Left cardiac atrium (tissue), 4 donors: ENCODE results near the gene C1orf174. TPM values are rescaled to one million over a fixed set of nuclear protein-coding genes. Genes with fewer than 3 reads are reported as not detected.
A peak's percentile ranks its signal among the peaks of the same experiment; 100 is the strongest.
"Not testable (repeated sequence)": the region's sequence is repeated elsewhere in the genome, so short reads cannot be mapped to it uniquely, and the experiment has no call there.

ENCODE experiments used
- ATAC-seq, 2 donors: fragments of 200-7000 bp; cut with Tn5 transposase; one replicate each; pipeline ENCODE4 v1.9.1; 2020; ENCODE audit warnings: mild to moderate bottlenecking in 2 of 2, moderate library complexity in 2 of 2
- DNase-seq: peaks from one replicate; pipeline ENCODE4 v3.0.0-alpha.2; 2020
- intact Hi-C, 2 donors: fragments of 100-400 bp; cut with DNase I; formaldehyde crosslinking; loops; one replicate each; pipeline versions ENCODE4 v1.14.1 to v1.15.1; 2022 to 2023
- total RNA-seq, 2 donors: library from RNA; stranded (reverse); fragmentation: NEBNext Ultra II Directional; extraction: Animal tissue kit (Norgen Biotek cat#: 25700); gene quantifications; one replicate each; pipeline ENCODE4 v1.2.1, GENCODE V29; 2021
- donor health status: DM: no; HTN: yes; CAD: no.
- donor health status: DM: no; HTN: yes; CAD: no; lungs with severe emphysema.
- donor health status: DM: yes; HTN: yes; CAD: no.
- donor health status: Dilated cardiomyopathy.

The C1orf174 gene
- total RNA-seq, 2 donors from 2014 or later, result 13.2 to 14.0 TPM

- DNase-seq (no peak), ATAC-seq (no peak)
- intact Hi-C loops, result no loop called here
Observed at GRCh38 chr1:3929126-3929525, 29.1 kb upstream of the C1orf174 start.

DNA sequence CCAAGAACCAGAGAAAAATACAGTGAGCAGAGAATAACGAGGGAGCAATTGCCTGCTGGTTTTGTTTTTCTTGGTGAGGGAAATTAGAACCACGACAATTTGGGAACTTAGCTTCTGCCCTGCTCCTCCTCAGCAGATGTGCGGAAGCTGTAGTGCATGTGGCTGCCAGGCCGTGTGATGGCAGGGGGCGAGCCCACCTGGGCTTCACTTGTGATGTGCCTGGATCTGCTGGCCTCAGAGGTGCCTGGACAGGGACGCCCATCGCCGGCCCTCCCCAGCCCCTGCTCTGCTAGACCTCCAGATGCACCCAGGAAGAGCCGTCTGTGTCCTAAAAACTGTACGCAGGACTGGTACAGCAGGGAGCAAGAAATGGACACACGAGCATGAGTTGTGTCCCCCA, 28.5 kb upstream of the C1orf174 start:
- ATAC-seq (no peak), DNase-seq (peak; percentile 1)
- intact Hi-C loops, result no loop called here

GRCh38 chr1:3926956-3927355, 26.9 kb upstream of the C1orf174 start:
- DNase-seq (no peak), ATAC-seq (no peak)
- intact Hi-C loops, result no loop called here

DNA sequence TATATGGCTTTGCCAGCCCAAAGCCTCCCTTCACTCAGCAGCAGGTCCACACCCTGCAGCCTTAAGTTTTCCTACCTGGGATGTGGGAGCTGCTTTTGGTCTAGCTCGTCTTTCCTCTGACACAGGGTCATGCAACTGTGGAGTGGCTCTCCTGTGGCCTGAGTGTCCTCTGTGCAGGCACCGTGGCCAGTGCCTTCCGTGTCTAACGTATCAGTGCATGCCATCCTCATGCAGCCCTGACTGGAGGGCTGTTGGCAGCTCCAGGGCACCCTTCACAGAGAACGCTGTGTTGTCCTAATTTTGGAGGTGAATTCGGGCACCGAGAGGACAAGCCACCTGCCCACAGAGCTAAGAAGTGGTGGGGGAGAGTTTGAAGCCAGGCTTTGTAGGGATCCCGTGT, 25.7 kb upstream of the C1orf174 start:
- intact Hi-C loops, result no loop called here
- DNase-seq (peak; percentile 5), ATAC-seq (no peak)

- DNase-seq (no peak), ATAC-seq (no peak)
- intact Hi-C loops, result no loop called here
Observed at GRCh38 chr1:3925256-3925655, 25.2 kb upstream of the C1orf174 start.

GRCh38 chr1:3924825-3925220, 24.8 kb upstream of the C1orf174 start:
- intact Hi-C loops, result no loop called here
- DNase-seq (peak; percentile 18), ATAC-seq (peak in 1 of 2 donors; percentile 39)

- ATAC-seq (no peak), DNase-seq (peak; percentile 12)
- intact Hi-C loops, result no loop called here
Observed at GRCh38 chr1:3924186-3924824, 24.2 kb upstream of the C1orf174 start.

DNA sequence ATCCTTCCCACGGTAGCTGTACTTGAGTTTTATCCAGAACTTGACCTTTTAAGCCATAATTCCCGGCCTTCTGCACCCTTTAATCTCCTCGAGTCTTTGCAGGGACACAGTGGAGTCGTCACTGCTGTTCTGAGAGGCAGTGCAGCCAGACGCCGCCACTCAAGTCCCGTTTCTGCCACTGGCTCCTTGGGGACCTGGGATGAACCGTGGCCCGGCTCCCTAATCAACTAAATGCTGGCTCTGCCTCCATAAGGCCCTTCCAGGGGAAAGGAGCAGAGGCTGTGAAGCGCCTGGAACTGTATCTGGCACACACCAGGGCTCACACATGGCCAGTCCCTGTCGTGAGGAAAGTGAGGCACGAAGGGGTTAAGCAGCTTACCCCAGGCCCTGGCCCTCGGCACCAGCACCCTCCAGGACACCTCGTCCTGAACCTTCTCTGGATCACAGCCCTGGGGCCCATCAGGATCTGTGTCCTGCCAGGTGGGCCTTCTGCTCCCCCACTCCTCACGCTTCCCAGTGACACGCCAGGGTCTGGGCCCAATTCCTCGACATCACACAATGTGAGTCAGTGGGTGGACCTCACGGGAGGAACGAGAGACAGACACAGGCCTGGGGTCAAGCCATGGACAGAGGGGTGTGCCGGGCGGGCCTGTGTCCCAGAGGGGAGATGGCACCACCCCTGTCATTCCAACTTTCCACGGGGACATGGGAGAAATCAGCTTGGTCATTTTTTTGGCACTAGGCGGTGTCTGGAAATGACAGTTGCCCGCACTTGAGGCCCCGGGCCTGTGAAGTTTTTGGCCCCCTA, 23.5 kb upstream of the C1orf174 start:
- intact Hi-C loops, result no loop called here
- ATAC-seq (peak; percentile 5 to 23), DNase-seq (peak; percentile 19)

DNA sequence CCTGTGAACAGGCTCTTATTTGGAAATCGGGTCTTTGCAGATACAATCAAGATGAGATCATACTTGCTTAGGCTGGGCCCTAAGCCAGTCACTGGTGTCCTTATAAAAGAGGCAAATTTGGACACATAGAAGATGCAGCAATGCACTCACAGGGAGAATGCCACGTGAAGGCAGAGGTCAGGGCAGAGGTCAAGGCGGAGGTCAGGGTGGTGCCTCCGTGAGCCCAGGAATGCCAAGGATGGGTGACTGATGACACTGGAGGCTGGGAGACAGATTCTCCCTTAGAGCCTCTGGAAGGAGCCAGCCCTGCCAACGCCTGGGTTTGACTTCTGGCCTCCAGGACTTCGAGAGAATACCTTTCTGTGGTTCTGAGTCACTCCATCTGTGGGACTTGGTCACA, 22.8 kb upstream of the C1orf174 start:
- DNase-seq (peak; percentile 5), ATAC-seq (no peak)
- intact Hi-C loops, result no loop called here

- no peak for ATAC-seq
- intact Hi-C loops, result no loop called here
- DNase-seq, result peak; percentile 1
Observed at GRCh38 chr1:3922201-3922725, 22.2 kb upstream of the C1orf174 start.

GRCh38 chr1:3921765-3922164, 21.7 kb upstream of the C1orf174 start:
- intact Hi-C loops, result no loop called here
- DNase-seq, result peak; percentile 0
- ATAC-seq, result no peak

- DNase-seq (peak; percentile 8), ATAC-seq (no peak)
- intact Hi-C loops, result loop anchor here in 1 of 2 donors (10.0 kb wide), 1 partner anchor 735 kb away; the partner anchor contains the start of gene AJAP1
Observed at GRCh38 chr1:3919706-3920105, 19.6 kb upstream of the C1orf174 start.

- intact Hi-C loops, result loop anchor here in 1 of 2 donors (10.0 kb wide), 1 partner anchor 736 kb away; the partner anchor contains the start of gene AJAP1
- DNase-seq (peak; percentile 4), ATAC-seq (no peak)
Observed at GRCh38 chr1:3918966-3919611, 19.0 kb upstream of the C1orf174 start.

GRCh38 chr1:3918359-3918758, 18.3 kb upstream of the C1orf174 start:
- intact Hi-C loops, result loop anchor here in 1 of 2 donors (10.0 kb wide), 1 partner anchor 736 kb away; the partner anchor contains the start of gene AJAP1
- ATAC-seq, result not testable (repeated sequence)
- DNase-seq, result peak; percentile 0

DNA sequence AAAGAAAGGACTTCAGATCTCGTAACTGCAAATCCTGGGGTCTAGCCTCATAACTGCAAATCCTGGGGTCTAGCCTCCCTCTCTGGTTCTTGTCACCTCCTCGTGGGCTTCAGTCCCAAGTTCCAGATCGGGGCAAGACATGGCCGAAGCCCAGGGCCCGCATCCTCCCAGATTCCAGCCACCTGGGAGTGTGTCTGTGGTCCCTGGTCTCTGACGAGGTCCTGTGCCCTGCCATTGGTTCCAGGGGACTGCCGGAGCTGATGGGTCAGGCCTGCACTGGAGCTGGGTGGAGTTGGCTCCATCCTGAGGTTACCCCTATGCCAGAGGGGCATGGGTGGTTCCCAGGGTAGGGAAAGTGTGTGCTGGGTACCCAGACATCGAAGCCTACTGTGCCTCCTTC, 17.7 kb upstream of the C1orf174 start:
- intact Hi-C loops, result loop anchor here in 1 of 2 donors (10.0 kb wide), 1 partner anchor 737 kb away; the partner anchor contains the start of gene AJAP1
- DNase-seq (peak; percentile 9), ATAC-seq (no peak)

DNA sequence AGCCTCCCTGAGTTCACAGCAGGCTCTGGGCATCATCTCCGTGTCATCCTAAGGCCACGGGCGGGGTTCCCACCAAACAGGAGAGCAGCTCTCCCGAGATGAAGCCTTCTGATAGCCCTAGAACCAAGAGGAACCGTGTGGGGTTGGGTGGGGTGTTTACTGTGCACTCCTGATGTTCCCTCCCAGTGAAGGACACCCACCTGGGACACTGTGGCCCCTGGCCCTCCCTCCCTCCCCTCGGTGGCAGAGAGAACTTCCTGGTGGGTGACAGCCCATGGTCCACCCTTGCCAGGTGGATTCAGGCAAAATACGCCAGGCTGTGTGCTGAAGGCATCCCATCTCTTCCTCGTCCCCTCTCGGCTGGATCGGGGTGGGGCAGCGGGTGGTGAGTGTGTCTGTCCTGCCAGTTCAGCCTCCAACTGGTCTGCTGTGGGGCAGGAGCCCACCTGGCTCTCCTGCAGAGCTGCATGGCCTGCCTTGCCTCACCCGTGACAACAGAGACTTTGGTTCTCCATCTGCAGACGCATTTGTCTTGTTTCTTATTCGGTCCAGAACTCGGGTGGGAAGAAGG, 15.6 kb upstream of the C1orf174 start:
- intact Hi-C loops, result loop anchor here in 1 of 2 donors (10.0 kb wide), 1 partner anchor 739 kb away; the partner anchor contains the start of gene AJAP1
- no peak for DNase-seq
- no peak for ATAC-seq

- intact Hi-C loops, result loop anchor here in 1 of 2 donors (10.0 kb wide), 1 partner anchor 740 kb away; the partner anchor contains the start of gene AJAP1
- ATAC-seq (no peak), DNase-seq (no peak)
Observed at GRCh38 chr1:3914911-3915310, 14.8 kb upstream of the C1orf174 start.

DNA sequence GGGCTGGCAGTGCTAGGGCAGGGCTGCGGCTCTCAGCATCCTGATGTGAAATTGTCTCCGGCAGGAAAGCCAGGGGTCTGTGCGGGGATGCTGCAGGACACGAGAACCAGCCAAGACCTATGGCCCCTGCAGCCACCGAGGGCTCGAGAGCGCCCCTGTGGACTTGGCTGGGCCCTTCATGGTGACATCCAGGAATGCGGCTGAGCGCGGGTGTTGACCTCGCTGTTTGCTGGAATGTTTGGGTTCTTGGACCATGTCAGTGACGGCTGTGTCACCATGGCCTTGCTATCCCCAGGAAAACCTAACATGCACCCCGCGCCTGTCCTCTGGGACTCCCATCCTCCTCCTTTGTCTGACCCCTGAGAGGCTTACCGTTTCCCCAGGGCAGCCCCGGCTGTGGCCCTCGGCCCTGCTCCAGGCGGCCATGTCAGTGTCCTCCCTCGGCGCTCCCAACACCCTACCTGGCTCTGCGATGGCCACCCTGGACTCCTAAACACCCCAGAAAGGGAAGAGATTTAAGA, 14.3 kb upstream of the C1orf174 start:
- DNase-seq, result no peak
- intact Hi-C loops, result loop anchor here in 1 of 2 donors (10.0 kb wide), 1 partner anchor 740 kb away; the partner anchor contains the start of gene AJAP1
- ATAC-seq, result no peak
